Body of pancreas (tissue), 4 donors: ENCODE measurements around the gene HSD17B4.

Source experiments
- CTCF ChIP-seq, 7 experiments: fragments of 450-650 bp in 4 of 7; fragments of 200-600 bp in 3 of 7; sonication (generic) in 3 of 7; IDR thresholded peaks; one replicate each; pipeline ENCODE4 v1.5.1; 2016 to 2019; ENCODE audit warnings: antibody characterized with exemption in 7 of 7
- POLR2A ChIP-seq, 3 donors: fragments of 450-650 bp; IDR thresholded peaks; one replicate each; pipeline ENCODE4 v1.6.1; 2016; ENCODE audit warnings: antibody characterized with exemption in 3 of 3, mild to moderate bottlenecking in 2 of 3

DNA sequence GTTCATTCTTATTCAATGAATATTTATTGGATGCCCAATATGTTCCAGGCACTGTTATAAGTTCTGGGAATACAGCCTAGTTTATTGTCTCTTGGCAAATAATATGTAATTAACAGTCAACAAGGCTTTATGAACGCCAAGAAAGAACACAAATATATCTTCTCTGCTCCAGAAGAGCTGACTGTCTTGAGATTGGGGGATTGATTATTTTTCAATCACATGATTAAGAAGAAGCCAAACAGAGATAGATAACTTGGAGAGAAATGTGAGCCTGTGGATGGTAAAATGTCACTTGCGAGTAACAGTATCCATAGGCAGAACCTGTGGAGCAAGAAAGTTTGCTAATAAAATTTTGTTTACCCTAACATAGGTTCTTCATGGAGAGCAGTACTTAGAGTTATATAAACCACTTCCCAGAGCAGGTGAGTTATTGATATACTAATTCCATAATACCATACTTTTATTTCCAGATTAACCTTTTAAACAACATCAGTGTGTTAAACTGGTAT is 49.4 kb downstream of the HSD17B4 start:
- TF ChIP-seq POLR2A (IDR thresholded peaks at IDR 0.05) (no peak), CTCF (IDR thresholded peaks at IDR 0.05) (no peak)
